Kidney epithelial cell (primary cell): Measurements from ENCODE around the gene CAMTA1. TPM values are rescaled to one million over a fixed set of nuclear protein-coding genes. Genes with fewer than 3 reads are reported as not detected.

ENCODE experiments used
- DNase-seq: peaks from one replicate; pipeline ENCODE4 v3.0.0-alpha.2; 2010; ENCODE audit warnings: low read depth
- H3K27me3 ChIP-seq: 2 replicates; pipeline ENCODE4 v1.6.0; 2011; ENCODE audit warnings: low read length; ENCODE audit not compliant: control insufficient read depth, insufficient read depth
- H3K36me3 ChIP-seq: 2 replicates; pipeline ENCODE4 v1.5.1; 2011; ENCODE audit warnings: low read length; ENCODE audit not compliant: control insufficient read depth, insufficient read depth
- H3K4me3 ChIP-seq: 2 replicates; pipeline ENCODE4 v1.5.1; 2011; ENCODE audit warnings: low read depth, mild to moderate bottlenecking, control low read depth, low read length
- total RNA-seq: library from RNA; depleted of rRNA; stranded (reverse); fragments of >200 nt; gene quantifications from 2 replicates; pipeline ENCODE4 v1.2.3, GENCODE V29; 2015
- TF ChIP-seq, protein P1 (sequence below): IDR thresholded peaks from 2 replicates; pipeline ENCODE4 v1.5.1; 2011; ENCODE audit warnings: mild to moderate bottlenecking, moderate library complexity, low read length, control low read depth, inconsistent platforms; ENCODE audit not compliant: insufficient read depth, poor library complexity, severe bottlenecking

Gene CAMTA1
- total RNA-seq, 1 donor from 2014 or later = 76.5 TPM

DNA sequence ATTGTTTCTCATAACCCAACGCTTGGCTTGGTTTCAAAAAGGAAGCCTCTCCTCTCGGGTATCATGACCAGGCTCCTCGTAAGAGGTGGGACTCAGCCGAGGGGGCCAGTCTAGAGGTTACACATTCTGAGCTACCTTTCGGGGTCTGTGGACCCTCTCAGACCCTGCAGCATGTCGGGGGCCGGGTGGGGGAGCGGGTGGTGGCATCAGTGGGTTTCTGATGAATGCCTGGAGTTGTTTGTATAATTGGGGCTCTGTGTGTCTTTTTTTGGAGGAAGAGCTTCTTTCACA is 229.3 kb downstream of the CAMTA1 start:
- Histone ChIP-seq H3K27me3 (no peaks in the 10 kb centered on the region), H3K4me3 (no peak overlapping the region), H3K36me3 (no peaks in the 10 kb centered on the region)
- TF ChIP-seq, protein P1, sequence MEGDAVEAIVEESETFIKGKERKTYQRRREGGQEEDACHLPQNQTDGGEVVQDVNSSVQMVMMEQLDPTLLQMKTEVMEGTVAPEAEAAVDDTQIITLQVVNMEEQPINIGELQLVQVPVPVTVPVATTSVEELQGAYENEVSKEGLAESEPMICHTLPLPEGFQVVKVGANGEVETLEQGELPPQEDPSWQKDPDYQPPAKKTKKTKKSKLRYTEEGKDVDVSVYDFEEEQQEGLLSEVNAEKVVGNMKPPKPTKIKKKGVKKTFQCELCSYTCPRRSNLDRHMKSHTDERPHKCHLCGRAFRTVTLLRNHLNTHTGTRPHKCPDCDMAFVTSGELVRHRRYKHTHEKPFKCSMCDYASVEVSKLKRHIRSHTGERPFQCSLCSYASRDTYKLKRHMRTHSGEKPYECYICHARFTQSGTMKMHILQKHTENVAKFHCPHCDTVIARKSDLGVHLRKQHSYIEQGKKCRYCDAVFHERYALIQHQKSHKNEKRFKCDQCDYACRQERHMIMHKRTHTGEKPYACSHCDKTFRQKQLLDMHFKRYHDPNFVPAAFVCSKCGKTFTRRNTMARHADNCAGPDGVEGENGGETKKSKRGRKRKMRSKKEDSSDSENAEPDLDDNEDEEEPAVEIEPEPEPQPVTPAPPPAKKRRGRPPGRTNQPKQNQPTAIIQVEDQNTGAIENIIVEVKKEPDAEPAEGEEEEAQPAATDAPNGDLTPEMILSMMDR = no peak
- no peak for DNase-seq

DNA sequence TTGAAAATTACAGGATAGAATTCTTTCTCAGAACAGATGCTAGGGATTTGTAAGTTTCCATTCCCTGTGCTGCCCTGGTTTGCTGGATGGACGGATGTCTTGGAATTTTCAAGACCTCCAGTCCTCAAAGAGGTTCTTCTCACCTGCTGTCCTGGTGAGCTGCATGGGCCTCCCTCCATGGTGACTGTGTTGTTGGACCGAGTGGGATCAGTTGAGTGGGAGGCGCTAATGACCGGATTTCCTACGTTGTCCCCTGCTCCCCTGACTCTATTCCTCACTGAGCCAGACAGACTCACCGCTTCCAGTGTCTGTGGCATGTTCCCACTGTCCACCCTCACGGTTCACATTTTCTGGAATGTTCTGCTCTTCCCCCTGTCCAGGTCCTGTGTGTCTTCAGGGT is 229.8 kb downstream of the CAMTA1 start:
- Histone ChIP-seq H3K36me3 (no peaks in the 10 kb centered on the region), H3K27me3 (no peaks in the 10 kb centered on the region), H3K4me3 (no peak overlapping the region)
- DNase-seq = no peak
- TF ChIP-seq, protein P1 = no peak

DNA sequence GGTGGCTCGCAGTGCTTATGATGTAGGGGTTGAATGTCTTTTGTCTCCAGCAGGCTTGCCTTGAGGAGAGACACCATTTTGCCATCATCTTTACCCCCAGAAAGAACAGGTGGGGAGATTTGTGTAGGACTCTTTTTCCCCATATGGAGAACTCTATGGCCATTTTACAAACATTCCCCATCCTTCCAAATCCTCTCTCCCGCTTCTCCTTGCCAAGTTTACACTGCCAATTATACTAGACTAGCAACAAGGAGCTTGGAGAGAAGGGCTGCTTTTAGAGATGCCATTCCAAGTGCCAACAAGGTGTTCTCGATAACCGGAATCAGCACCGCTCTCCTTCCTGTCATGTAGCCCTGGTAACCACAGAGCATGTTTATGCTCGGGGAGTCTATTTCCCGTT is 233.1 kb downstream of the CAMTA1 start:
- H3K27me3 ChIP-seq = peaks cover 3% of the 10 kb centered on the region
- H3K36me3 ChIP-seq = no peaks in the 10 kb centered on the region
- TF ChIP-seq, protein P1 = no peak
- DNase-seq = no peak
- no peak overlapping the region for H3K4me3 ChIP-seq

DNA sequence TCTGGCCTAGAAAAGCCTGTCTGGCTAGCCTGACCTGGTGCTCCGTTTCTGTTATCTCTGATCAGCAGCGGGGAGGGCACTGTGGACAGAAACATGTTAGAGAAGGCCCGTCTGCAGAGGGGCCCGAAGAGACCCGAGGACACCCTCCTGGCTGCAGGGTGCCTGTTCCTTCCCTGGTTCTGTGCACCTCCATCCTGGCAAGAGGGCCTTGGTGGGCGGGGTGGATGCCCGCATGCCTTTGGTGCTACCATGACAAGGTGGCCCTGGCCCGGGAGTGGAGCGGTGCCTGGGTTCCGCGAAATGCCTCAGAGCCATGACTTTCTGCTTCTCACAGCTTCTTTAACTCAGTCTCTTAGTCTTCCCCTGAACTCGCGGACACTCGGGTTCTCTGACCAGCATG is 233.6 kb downstream of the CAMTA1 start:
- TF ChIP-seq, protein P1 = no peak
- peaks cover 3% of the 10 kb centered on the region for H3K27me3 ChIP-seq
- H3K36me3 ChIP-seq = no peaks in the 10 kb centered on the region
- no peak overlapping the region for H3K4me3 ChIP-seq
- no peak for DNase-seq

DNA sequence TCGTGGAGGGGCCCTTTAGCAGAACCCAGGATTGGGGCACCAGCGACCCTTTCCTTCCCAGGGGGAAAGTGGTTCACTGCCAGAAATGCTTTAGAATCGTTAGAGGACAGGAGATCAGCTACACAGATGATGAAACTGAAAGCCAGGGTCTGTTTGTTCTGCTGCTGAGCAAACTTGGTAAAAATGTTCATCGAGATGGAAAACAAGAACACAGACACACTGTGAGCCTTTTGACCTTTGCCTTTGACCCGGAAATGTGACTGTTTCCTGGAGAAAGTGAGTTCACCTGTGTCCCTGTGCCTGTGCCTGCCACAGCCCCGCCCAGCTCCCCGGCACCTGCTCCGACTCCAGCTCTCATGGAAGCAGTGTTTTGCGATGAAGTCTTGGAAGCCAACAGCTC is 234.3 kb downstream of the CAMTA1 start:
- no peak for DNase-seq
- TF ChIP-seq, protein P1 = no peak

DNA sequence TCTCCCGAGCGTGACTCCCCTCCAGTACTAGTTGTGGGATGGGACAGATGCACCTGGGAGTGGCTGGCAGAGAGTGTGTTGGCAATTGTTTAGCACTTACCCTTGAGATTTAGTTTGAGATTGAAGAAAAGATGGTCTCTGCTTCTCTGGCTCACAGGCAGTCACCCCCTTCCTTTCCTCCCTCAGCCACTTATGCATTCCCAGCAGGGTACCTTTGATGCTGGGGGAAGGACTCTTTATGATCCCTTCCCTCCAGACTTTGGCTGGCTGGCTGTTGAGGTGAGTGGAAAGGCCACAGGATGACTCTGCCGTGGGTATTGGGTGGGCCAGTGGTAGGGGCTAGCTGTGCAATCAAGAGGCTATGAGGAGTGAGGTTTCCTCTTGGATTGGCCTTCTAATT is 236.8 kb downstream of the CAMTA1 start:
- TF ChIP-seq, protein P1 = no peak
- Histone ChIP-seq H3K4me3 (no peak overlapping the region), H3K27me3 (peaks cover 3% of the 10 kb centered on the region), H3K36me3 (no peaks in the 10 kb centered on the region)
- DNase-seq = no peak

More for the DNA sequence above, 234.3 kb downstream of the CAMTA1 start:
- Histone ChIP-seq H3K27me3 (peaks cover 3% of the 10 kb centered on the region), H3K4me3 (no peak overlapping the region), H3K36me3 (no peaks in the 10 kb centered on the region)
